Measurements from ENCODE around the gene FAM13A. TPM values are rescaled to one million over a fixed set of nuclear protein-coding genes. Genes with fewer than 3 reads are reported as not detected.

The FAM13A gene
- total RNA-seq, 4 donors from 2014 or later: 61.8 to 217 (median 152) TPM

- TF ChIP-seq CTCF (IDR thresholded peaks at IDR 0.05; ENCODE audit: low read depth): no peak
Observed at GRCh38 chr4:88775529-88775928, 281.5 kb downstream of the FAM13A start.

- no peak for TF ChIP-seq CTCF (IDR thresholded peaks at IDR 0.05; ENCODE audit: low read depth)
Observed at GRCh38 chr4:88775026-88775425, 282.0 kb downstream of the FAM13A start.

GRCh38 chr4:88771883-88772450 is 285.0 kb downstream of the FAM13A start:
- TF ChIP-seq CTCF (IDR thresholded peaks at IDR 0.05; ENCODE audit: low read depth): no peak

GRCh38 chr4:88765729-88766128 is 291.3 kb downstream of the FAM13A start:
- TF ChIP-seq CTCF (IDR thresholded peaks at IDR 0.05; ENCODE audit: low read depth): no peak

- TF ChIP-seq CTCF (IDR thresholded peaks at IDR 0.05; ENCODE audit: low read depth): no peak
Observed at GRCh38 chr4:88763075-88763474, 293.9 kb downstream of the FAM13A start.

GRCh38 chr4:88761861-88762523 is 295.0 kb downstream of the FAM13A start:
- no peak for TF ChIP-seq CTCF (IDR thresholded peaks at IDR 0.05; ENCODE audit: low read depth)

- TF ChIP-seq CTCF (IDR thresholded peaks at IDR 0.05; ENCODE audit: low read depth): no peak
Observed at GRCh38 chr4:88761342-88761741, 295.6 kb downstream of the FAM13A start.

Data from subcutaneous adipose tissue (tissue), 4 donors.